A673 (cell line): Measurements from ENCODE around the gene TRERF1.

ENCODE experiments used
- CTCF ChIP-seq: fragments of 300-800, 200-600 bp; sonication (generic); conservative IDR thresholded peaks from 2 replicates; pipeline ENCODE4 v1.5.1; 2017; ENCODE audit warnings: low read depth, mild to moderate bottlenecking, antibody characterized with exemption, low read length, moderate library complexity, mixed read lengths
- EZH2 ChIP-seq: fragments of 200-600 bp; sonication (generic); IDR thresholded peaks from 2 replicates; pipeline ENCODE4 v1.6.1; 2017; ENCODE audit warnings: borderline replicate concordance, low read depth, mild to moderate bottlenecking, mixed read lengths, antibody characterized with exemption, low read length; ENCODE audit not compliant: poor library complexity, severe bottlenecking

GRCh38 chr6:42498473-42499128 is 46.9 kb upstream of the TRERF1 start:
- no peak for TF ChIP-seq EZH2
- no peak for TF ChIP-seq CTCF
